Measurements from ENCODE around the gene PRR13. TPM values are rescaled to one million over a fixed set of nuclear protein-coding genes. Genes with fewer than 3 reads are reported as not detected.

Gene PRR13
- total RNA-seq, 8 experiments from 2014 or later, result 42.8 to 264 (median 79.4) TPM

- 39 to 100% (median 76%) methylated on average over 1 to 18 of the region's 20 CpGs; no CpG with 5 or more reads in 4 of the 10 experiments for WGBS, 10 experiments
- no peak for ATAC-seq (replicated peaks in 6 of 8)
- Histone ChIP-seq H3K4me1 (replicated peaks in 1 of 2) (peaks cover 22 to 28% of the 10 kb centered on the region in 2 donors), H3K4me3 (peak overlapping the region; percentile 34 to 50 (median 45)), H3K27ac (peak overlapping the region; percentile 73 to 81)
- in situ Hi-C loops (cut with MboI; ENCODE audit: low pct_unique_long_range_greater_than_20kb in 2 of 9, low sequenced_read_pairs in 9 of 9, unreplicated experiment in 9 of 9), result no loop called here
Observed at GRCh38 chr12:53492188-53492587, 50.7 kb downstream of the PRR13 start.

- WGBS, 10 experiments, result 0 to 15% (median 7%) methylated on average over 1 to 5 of the region's 52 CpGs; no CpG with 5 or more reads in 5 of the 10 experiments
- Histone ChIP-seq H3K4me3 (peak overlapping the region; percentile 34 to 50 (median 45)), H3K4me1 (replicated peaks in 1 of 2) (peaks cover 22 to 28% of the 10 kb centered on the region in 2 donors), H3K27ac (peak overlapping the region; percentile 79 to 81)
- peak; percentile 75 to 94 (median 90) for ATAC-seq (replicated peaks in 6 of 8)
- in situ Hi-C loops (cut with MboI; ENCODE audit: low pct_unique_long_range_greater_than_20kb in 2 of 9, low sequenced_read_pairs in 9 of 9, unreplicated experiment in 9 of 9), result no loop called here
Observed at GRCh38 chr12:53492830-53493609, 51.5 kb downstream of the PRR13 start.

GRCh38 chr12:53493610-53494391 is 52.3 kb downstream of the PRR13 start:
- 0 to 50% (median 24%) methylated on average over 1 to 8 of the region's 11 CpGs for WGBS, 10 experiments

More at GRCh38 chr12:53493610-53494391, 52.3 kb downstream of the PRR13 start:
- peak overlapping the region; percentile 34 to 50 (median 45) for H3K4me3 ChIP-seq
- H3K4me1 ChIP-seq (replicated peaks in 1 of 2), result peaks cover 26 to 32% of the 10 kb centered on the region in 2 donors
- peak overlapping the region; percentile 79 for H3K27ac ChIP-seq
- in situ Hi-C loops (cut with MboI; ENCODE audit: low pct_unique_long_range_greater_than_20kb in 2 of 9, low sequenced_read_pairs in 9 of 9, unreplicated experiment in 9 of 9), result no loop called here
- peak in 2 of 8 experiments; percentile 2 to 4 for ATAC-seq (replicated peaks in 6 of 8)

Other genes starting within 250 kb of the PRR13 start
- 1 to 10 TPM in 3 of 8 experiments, under 1 TPM in 5; 0.05 to 1.6 (median 0.80) TPM for gene ITGB7, start 234.5 kb upstream of the PRR13 start, total RNA-seq
- 10 to 100 TPM in 3 of 8 experiments, 1 to 10 TPM in 4, under 1 TPM in 1; 0.33 to 37.3 (median 4.2) TPM for gene RARG, start 209.5 kb upstream of the PRR13 start, total RNA-seq
- 10 to 100 TPM in 3 of 8 experiments, under 1 TPM in 5; 0.50 to 15.2 (median 0.66) TPM for gene ESPL1, start 173.4 kb upstream of the PRR13 start, total RNA-seq
- 1,000 to 10,000 TPM in 4 of 8 experiments, 100 to 1,000 TPM in 4; 433 to 1,182 (median 923) TPM for gene PFDN5, start 146.2 kb upstream of the PRR13 start, total RNA-seq
- gene MYG1, start 142.0 kb upstream of the PRR13 start, total RNA-seq, result 100 to 1,000 TPM in 1 of 8 experiments, 10 to 100 TPM in 7; 70.2 to 101 (median 87.1) TPM
- gene AAAS, start 120.1 kb upstream of the PRR13 start, total RNA-seq, result 100 to 1,000 TPM in 1 of 8 experiments, 10 to 100 TPM in 7; 46.8 to 111 (median 64.1) TPM
- gene SP7, start 105.4 kb upstream of the PRR13 start, total RNA-seq, result 1 to 10 TPM in 1 of 8 experiments, under 1 TPM in 7; 0.14 to 1.4 (median 0.24) TPM
- gene SP1, start 61.6 kb upstream of the PRR13 start, total RNA-seq, result 10 to 100 TPM; 17.2 to 56.3 (median 31.1) TPM
- 1 to 10 TPM in 1 of 8 experiments, under 1 TPM in 4, not detected in 3; 0.13 to 2.4 (median 0.38) TPM for gene AMHR2, start 17.9 kb upstream of the PRR13 start, total RNA-seq
- 100 to 1,000 TPM; 188 to 782 (median 284) TPM for gene PCBP2, start 10.4 kb downstream of the PRR13 start, total RNA-seq
- gene MAP3K12, start 57.7 kb downstream of the PRR13 start, total RNA-seq, result 10 to 100 TPM; 17.2 to 90.3 (median 32.7) TPM
- gene TARBP2, start 59.5 kb downstream of the PRR13 start, total RNA-seq, result 10 to 100 TPM; 24.8 to 56.9 (median 44.5) TPM
- 1 to 10 TPM in 1 of 8 experiments, under 1 TPM in 1, not detected in 6; 0.78 to 2.2 TPM for gene NPFF, start 65.8 kb downstream of the PRR13 start, total RNA-seq
- 10 to 100 TPM in 5 of 8 experiments, 1 to 10 TPM in 3; 7.9 to 37.7 (median 12.5) TPM for gene ATF7, start 184.6 kb downstream of the PRR13 start, total RNA-seq
- gene ATP5MC2, start 234.3 kb downstream of the PRR13 start, total RNA-seq, result 100 to 1,000 TPM; 318 to 563 (median 434) TPM

All from motor neuron (in vitro differentiated cells).